ENCODE measurements around the gene PLAC1.

The PLAC1 gene

DNA sequence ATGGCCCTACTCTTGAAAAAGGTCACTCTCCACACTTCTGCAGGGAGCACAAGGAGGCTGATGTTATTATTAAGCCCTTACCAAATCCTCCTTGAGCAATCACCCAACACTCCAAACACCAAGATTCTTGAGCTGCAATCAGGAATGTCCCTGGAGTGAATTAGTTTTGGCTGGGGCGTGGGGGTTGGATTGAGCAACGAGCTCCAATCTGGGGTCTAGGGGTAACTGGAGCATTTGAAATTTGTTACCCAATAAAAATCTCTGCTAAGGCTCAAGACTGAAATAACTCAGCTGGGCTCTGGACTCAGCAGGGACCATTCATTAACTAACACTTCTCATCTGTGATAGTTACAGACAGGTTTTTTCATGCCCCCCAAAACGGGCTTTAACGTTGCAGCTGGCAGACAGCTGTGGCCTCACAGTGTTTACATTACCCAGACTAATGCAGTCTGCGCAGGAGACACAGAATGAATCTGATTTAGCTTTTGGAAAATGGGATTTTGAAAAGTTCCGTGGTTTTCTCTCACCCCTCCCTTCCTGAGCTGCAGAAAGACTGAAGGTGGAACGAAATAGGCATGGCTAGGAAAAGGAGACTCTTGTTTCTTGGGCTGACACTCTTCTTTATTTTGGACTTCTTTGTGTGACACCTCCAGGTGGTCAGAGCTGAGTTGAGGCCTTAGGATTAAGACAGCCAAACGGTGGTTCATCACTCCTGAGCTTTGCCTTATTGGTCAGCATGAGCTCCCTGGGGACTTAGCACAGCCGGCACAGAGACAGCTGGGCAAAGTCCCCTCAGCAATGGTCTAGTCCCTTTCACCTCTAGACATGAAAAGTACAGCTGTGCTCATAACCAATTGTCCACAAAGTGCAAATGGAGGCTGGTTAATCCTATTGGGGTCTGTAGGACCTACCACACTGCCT, 26.6 kb downstream of the PLAC1 start:
- DNase-seq: no peak

DNA sequence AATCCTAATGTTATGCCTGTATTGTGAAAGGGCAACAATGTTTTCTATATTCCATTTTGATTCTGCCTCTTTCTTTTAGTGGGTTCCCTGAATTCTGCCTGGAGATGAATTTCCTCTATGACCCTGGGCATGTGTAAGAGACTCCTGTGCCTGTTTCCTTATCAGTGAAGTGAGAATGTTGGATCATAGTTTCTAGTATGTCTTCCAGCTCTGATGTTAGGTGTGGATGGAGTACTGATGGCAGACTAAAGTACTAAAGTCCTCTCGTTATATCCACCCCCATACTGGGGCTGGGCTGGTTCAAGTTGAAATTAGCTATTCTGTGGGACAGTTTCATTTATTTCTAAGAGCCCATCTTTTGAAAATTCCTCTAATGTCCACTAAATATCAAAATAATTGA, 29.6 kb downstream of the PLAC1 start:
- no peak for DNase-seq

DNA sequence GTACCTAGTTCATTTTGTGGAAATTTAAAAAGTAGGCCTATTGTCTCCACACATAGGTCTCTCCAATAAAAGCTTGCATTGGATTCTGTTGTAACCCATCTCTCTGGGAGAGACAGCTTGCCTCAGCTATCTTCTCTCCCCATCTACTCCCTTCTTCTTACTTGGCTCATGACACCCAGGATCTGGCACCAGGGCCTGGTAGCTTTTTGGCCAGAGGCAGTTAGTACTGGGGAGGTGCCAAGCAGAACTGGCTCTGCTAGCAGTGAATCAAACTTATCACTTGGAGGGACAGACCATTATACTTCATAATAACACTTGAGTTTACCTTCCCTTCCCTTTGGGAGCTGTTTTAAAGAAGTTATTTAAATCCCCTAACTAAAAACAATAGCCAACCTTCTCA, 31.8 kb downstream of the PLAC1 start:
- DNase-seq: no peak

DNA sequence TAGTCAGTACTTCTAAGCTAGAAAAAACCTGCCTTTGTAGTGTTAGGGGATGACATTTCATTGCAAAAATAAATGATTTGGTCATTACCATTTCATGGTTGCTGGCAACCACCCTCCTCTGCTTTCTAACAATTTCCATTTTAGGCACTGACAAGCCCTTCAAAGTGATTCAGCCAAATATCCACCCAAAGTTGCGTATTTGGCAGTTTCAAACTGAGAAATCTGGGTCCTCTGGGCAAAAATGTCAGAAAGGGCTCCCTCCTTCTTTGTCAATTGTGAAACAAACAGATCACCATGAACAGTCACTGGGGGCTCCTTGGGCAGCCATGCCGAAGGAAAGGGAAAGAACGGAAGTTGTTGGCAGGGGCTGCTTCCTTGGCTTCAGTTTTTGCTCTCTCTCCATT, 33.0 kb downstream of the PLAC1 start:
- DNase-seq: no peak

DNA sequence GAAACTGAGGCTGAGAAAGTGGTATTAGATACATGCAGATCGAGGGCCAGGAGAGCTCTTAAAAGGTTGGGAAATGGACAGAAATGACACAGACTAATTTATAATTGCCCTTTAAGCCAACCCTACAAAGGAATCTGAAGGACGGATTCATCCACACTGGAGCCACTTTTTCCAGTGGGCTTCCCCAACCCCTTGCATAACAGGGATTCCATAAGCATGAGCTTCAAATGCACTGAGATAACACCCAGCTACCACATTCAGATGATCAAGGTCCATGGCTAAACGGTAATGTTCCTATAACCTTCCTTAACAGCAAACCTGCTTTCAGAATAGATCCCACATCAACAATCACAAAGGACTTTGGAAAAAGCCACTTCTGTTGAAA, 34.2 kb downstream of the PLAC1 start:
- no peak for DNase-seq

DNA sequence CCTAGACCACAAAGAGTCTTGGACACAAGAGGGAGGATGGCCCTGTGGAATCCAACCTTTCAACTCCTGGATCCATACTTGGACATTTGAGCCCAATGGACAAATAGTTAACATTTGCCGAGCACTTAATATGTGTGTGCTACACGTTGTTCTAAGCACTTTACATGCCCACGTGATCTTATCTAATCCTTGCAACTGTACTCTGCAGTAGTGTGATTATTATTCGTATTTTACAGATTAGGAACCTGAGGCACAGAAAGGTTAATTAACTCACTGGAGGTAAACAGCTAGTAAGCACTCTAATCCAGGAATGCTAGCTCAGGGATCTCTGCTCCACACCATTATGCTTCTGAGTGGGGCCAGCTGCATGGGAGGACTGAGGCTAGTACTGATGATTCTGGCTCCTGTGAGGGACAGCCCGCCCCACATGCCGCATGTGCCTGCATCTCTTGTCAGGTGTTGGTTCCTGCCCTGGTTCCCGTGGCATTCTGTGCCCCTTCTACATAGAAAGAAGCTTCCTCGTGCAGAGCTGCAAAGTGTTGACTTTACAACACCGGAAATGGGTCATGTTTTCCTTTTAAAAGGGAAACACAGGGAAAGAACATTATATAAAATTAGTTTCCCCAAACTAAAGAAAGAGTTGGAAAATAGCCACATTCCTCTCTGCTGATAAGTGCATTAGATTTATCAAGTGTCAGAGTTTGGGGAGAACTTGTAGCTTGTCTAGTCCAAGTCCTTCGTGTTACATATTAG, 34.8 kb downstream of the PLAC1 start:
- no peak for DNase-seq

DNA sequence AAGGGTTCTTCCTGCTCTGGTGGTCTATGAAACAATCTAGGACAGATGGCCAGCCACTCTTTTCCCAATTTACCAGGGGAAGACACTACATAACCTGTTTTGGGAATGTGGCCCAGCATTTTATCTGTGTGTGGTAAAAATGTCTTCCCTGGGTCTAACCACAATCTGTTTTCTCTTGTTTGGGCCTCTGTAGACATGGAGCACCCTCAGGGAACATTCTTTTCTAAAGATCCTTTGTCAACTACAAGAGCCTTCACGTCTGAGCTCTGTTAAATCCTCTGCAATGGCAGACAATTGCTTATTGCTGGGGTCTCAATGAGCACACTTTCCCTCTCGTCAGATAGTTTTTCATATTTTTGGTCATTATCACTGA, 35.5 kb downstream of the PLAC1 start:
- DNase-seq: no peak

DNA sequence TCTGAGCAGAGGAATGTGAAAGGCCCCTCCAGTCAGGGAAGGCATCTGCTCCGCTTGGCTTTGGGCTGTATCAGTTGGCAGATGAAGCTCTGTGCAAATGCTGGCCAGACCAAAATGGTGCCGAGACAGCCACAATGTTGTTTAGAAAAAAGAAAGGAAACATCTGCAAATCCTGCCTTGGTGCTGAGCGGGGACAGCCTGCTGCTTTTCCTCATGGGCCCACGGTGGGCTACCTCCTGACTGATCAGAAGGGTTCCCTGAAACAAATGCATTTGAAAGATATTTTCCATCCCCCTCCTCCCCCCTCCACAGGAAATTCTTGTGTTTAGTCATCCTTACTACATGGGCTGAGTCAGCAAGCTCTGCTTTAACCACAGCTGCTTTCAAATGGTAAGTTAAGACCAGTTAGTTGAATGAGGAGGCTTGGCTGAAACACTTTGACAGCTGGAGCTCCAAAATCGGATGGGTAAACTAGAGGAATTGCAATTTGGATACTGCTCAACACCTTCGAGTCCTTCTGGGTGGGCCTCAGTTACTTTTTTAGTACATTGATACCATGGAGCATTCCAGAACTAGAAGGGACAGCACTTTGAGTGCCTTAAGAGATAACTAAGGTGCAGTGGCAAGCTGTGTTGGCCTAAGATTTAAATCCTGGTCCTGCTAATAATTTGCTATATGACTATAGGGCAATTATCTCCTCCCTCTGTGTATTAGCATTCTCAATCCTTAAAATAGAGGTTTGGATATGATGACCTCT, 36.0 kb downstream of the PLAC1 start:
- DNase-seq: no peak

DNA sequence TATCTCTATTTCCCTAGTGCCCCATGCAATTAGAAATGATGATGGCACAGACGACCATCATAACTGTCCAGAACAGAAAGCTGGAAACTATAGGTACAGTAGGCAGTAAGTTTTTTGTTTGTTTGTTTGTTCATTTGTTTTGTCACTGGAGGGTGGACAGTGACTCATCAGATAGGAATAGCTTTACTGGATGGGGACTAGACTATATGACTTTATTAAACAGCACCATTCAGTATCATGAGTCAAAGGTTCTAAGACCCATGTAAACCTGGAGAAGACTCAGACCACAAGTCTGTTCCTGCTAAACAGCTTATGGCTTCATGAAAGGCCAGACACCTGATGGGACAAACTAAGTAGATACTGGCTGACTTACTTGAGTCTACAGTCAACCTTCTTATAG, 38.4 kb downstream of the PLAC1 start:
- no peak for DNase-seq

DNA sequence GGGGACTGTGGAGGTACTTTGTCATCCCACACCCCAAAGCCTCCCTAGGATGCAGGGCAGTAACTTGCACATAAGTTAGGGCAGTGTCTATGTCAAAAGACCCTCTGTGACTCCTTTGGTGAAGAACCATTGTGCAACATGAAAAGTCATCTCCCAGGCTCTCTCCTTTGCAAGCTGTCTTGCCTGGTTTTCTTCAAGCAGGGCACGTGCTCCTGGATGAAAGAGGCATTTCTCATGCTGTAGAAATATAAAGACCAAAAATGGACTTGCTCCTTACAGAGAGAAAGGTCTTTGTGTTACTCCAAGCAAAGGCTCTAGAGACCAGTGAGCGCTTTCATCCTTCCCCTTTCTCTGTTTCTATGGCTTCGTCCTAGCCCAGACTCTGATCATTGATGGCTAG, 44.9 kb downstream of the PLAC1 start:
- no peak for DNase-seq

DNA sequence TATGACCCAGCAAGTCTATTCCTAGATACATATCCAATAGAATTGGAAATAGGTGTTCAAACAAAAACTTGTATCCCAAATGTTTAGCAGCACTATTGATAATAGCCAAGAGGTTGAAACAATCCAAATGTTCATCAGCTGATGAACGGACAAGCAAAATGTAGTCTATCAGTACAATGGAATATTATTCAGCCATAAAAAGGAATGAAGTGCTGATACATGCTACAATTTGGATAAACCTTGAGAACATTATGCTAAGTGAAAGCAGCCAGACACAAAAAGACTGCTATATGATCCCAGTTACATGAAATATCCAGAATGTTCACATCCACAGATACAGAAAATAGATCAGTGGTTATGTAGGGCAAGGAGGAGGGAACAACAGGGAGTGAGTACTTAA, 50.1 kb downstream of the PLAC1 start:
- no peak for DNase-seq

DNA sequence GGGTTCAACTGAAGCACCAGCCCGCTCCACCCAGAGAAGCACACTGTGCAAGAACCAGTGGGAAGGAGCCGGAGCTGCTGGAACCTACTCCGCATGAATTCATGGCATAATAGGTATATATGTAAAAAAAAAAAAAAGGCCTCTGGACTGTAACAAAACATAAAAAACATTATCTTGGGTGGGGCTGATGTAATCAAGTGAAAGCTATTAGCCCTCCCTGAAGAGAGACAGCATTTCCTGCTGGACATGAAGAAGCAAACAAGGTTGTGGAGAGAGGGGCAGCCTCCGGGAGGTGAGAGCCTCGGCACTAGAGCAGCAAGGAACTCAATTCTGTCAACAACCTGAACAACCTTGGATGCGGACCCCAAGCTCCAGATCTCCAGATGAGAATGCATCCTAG, 50.7 kb downstream of the PLAC1 start:
- no peak for DNase-seq

DNA sequence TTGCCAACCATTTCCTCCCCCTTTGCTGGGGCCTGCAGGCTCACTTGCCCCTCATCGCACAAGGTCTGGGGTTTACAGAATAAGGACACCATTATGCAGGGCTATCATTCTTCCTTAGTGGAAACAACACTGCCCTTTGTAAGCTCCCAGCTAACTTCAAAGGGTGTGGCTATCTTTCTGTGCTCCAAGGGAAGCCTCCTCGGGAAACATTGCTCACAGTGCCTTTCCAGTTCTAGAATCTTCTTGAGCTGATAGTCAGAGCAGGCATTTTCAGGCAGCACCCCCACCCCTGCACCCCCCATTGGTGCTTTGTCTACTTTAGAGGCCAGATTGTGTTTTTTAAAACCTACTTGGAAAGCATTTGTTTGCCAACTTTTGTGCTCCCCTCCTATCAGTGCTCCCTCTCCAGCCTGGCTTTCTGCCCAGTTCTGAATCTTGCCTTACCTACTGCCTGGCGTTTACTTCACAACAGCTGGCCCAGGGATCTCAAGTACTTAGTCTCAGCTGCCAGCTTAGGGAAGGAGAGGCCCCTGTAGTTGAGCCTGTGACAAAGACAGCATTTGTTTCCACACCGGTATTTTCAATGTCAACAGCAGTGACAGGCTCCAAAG, 53.5 kb downstream of the PLAC1 start:
- DNase-seq: no peak

DNA sequence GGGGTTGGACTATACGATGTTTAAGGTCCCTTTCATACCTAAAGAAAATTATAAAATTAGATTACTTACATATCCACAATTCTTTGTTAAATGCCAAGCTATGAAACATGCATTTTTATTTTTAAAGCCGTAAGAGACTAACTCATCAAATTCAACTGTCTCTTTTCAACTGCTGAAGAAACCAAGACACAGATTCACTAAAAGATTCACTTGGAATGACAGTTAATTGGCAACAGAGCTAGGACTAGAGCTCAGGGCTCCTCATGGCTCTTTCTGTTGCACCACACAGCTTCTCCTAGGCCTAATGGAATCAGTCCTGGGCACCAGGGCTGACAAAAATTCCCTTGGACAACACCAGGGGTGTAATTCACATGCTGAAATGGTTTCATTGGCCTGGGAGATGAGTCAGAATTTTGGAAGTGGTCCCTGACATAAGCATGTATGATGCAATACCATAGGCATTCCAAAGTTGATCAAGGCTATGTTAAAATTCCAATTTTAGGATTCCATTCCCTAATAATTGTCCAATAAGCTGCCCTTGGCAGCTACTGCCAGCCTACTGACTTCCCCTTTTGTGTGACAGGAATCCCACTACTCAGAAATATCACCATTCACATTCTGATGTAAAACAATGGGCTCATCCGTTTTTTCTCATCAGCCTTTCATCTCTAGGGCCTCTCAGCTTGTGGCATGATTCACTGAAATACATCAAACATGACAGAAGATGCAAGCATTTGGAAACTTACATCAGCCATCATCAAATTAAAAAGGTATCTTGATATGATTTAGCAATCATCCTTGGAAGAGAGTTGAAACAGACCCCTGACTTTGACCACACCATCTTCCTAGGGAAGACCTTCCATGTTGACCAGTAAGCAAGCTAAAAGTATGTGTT, 54.2 kb downstream of the PLAC1 start:
- DNase-seq: no peak

DNA sequence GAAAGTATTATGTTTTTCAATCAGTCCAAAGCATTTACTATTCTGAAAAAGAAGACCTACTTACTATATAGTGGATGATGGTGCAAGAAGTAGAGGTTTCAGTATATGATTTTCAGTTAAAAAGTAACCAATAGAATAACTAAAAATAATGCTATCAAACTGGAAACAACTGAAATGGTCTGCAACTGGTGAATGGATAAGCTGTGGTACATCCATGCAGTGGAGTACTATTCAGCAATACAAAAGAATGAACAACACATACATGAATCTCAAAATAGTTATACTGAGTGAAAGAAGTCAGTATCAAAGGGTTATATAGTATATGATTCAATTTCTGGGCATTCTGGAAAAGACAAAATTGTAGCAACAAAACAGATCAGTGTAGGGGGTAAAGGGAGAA, 55.9 kb downstream of the PLAC1 start:
- DNase-seq: no peak

DNA sequence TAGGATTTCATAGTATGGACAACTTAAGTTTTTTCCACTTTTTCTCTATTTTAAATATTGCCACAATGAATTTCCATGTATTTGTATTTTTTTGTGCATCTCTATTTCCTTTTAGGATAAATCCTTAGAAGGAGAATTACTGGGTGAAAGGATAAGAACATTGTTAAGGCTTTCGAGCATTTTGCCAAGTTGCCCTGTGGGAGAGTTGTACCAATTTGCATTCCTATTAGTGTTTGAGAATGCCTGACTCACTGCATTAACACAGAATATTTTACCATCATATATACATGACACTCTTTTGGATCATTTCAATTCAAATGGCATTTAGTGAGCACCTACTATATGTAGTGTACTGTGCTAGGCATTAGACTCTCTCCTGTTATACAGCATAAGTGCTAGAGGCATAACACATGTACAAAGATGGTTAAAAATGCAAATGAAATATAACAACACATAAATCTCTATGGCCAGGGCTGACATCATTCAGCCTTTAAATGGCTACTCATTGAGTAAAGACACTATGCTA, 57.0 kb downstream of the PLAC1 start:
- DNase-seq: no peak

DNA sequence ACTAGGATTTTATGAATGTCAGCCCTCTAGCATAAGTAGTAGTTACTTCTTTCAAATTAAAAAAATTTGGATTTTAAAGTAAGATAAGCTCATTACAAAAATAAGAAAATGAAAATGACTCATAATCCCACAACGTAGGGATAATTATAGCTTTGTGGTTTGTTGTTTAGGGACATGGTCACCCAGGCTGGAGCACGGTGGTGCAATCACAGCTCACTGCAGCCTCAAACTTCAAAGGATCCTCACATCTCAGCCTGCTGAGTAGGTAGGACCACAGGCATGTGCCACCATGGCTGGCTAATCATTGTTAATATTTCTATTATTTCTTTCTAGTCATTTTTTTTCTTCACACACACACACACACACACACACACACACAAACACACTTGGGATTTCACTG, 57.6 kb downstream of the PLAC1 start:
- DNase-seq: no peak

DNA sequence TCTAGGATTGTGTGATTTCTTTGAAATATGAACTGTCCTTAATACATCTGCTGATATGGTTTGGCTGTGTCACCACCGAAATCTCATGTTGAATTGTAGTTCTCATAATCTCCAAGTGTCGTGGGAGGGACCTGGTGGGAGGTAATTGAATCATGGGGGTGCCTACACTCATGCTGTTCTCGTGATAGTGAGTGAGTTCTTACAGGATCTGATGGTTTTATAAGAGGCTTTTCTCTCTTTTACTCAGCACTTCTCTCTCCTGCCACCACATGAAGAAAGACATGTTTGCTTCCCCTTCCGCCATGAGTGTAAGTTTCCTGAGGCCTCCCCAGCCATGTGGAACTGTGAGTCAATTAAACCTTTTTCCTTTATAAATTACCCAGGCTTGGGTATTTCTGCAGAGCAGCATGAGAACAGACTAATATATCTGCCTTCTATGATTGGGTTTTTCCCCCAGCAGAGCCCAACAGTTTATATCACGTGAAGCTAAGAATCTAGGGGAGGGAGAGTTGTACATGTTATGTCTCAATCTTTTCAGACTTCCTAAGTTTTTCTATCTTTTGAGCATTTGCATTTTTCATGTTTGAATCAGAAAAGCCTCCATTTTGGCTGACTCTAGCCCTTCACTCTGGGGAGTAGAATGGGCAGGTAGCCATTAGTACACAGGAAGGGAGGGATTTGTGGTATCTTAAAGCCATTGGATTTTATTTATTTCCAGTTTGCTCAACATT, 58.9 kb downstream of the PLAC1 start:
- DNase-seq: no peak

DNA sequence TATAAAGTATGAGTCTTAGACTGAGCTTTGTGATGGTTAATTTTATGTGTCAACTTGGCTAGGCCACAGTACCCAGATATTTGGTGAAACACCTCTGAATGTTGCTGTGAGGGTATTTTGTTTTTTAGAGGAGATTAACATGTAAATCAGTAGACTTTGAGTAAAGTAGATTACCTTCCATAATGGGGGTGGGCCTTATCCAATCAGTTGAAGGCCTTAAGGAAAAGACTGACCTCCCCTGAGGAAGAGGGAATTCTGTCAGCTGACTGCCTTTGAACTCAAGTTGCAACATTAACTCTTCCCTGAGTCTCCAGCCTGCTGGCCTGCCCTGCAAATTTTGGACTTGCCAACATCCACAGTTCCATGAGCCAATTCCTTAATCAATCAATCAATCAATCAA, 66.0 kb downstream of the PLAC1 start:
- DNase-seq: no peak

DNA sequence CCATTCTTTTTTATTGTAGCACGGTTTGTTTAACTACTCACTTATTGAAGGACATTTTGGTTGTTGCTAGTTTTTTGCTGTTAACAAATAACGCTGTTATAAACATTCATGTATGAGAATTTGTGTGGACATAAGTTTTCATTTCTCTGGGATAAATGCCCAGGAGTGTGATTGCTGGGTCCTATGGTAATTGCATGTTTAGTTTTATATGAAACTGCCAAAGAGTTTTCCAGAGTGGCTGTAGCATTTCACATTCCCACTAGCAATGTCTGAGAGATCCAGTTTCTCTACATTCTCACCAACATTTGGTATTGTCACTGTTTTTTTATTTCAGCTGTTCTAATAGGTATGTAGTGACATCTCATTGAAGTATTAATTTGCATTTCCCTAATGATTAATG, 66.8 kb downstream of the PLAC1 start:
- DNase-seq: no peak

All from anterior cingulate cortex (tissue), 58 donors.